Caco-2 (cell line): ENCODE data around the gene CRMP1. TPM values are rescaled to one million over a fixed set of nuclear protein-coding genes. Genes with fewer than 3 reads are reported as not detected.
"Not testable (repeated sequence)": the region's sequence is repeated elsewhere in the genome, so short reads cannot be mapped to it uniquely, and the experiment has no call there.

Source experiments
- BruUV-seq: library from RNA; stranded (reverse); fragments of 400-500 nt; replicated peaks from 2 replicates; lab custom pipeline; 2021; lab: Mats Ljungman, UMichigan
- CTCF ChIA-PET: fragments of 300-600 bp; sonication (Branson Sonifier 250); formaldehyde crosslinking; loops from one replicate; lab custom pipeline; 2022; ENCODE audit warnings: antibody characterized with exemption; lab: Charles Lee
- POLR2A ChIA-PET: fragments of 300-600 bp; sonication (Branson Sonifier 250); formaldehyde crosslinking; loops from one replicate; lab custom pipeline; 2022; ENCODE audit warnings: antibody characterized with exemption; lab: Charles Lee
- DNase-seq, 2 experiments: peaks; one replicate each; pipeline versions ENCODE4 v3.0.0 to v3.0.0-alpha.2; 2020 to 2022
- H3K27me3 ChIP-seq: replicated peaks from 2 replicates; pipeline ENCODE4 v1.6.0; 2011; ENCODE audit warnings: low read length; ENCODE audit not compliant: control insufficient read depth, insufficient read depth
- H3K36me3 ChIP-seq: 2 replicates; pipeline ENCODE4 v1.5.1; 2011; ENCODE audit warnings: low read length; ENCODE audit not compliant: control insufficient read depth, insufficient read depth
- H3K4me1 ChIP-seq: fragments of 250-450 bp; sonication (Bioruptor Pico); 2 replicates; pipeline ENCODE4 v1.5.1; 2020; ENCODE audit warnings: mild to moderate bottlenecking
- H3K4me3 ChIP-seq: 2 replicates; pipeline ENCODE4 v1.5.1; 2011; ENCODE audit warnings: low read depth, mild to moderate bottlenecking, control low read depth, low read length
- H3K9me3 ChIP-seq: fragments of 250-450 bp; sonication (Bioruptor Pico); 2 replicates; pipeline ENCODE4 v1.5.1; 2020; ENCODE audit warnings: mild to moderate bottlenecking, moderate library complexity
- H3K27ac Mint-ChIP-seq: one replicate; pipeline ENCODE4 v1.8.0; 2022; ENCODE audit warnings: mixed read lengths; ENCODE audit not compliant: unreplicated experiment
- H3K27me3 Mint-ChIP-seq: one replicate; pipeline ENCODE4 v1.8.0; 2022; ENCODE audit warnings: mixed read lengths; ENCODE audit not compliant: insufficient read depth, unreplicated experiment
- H3K36me3 Mint-ChIP-seq: one replicate; pipeline ENCODE4 v1.8.0; 2022; ENCODE audit warnings: mild to moderate bottlenecking, mixed read lengths; ENCODE audit not compliant: insufficient read depth, unreplicated experiment
- H3K4me1 Mint-ChIP-seq: one replicate; pipeline ENCODE4 v1.8.0; 2022; ENCODE audit warnings: low read depth, mixed read lengths; ENCODE audit not compliant: unreplicated experiment
- H3K4me3 Mint-ChIP-seq: one replicate; pipeline ENCODE4 v1.8.0; 2022; ENCODE audit warnings: mild to moderate bottlenecking, moderate library complexity, mixed read lengths; ENCODE audit not compliant: unreplicated experiment
- H3K9me3 Mint-ChIP-seq: one replicate; pipeline ENCODE4 v1.8.0; 2022; ENCODE audit warnings: mixed read lengths; ENCODE audit not compliant: unreplicated experiment
- CTCF ChIP-seq, 2 experiments: fragments of 200-600 bp in 1 of 2; IDR thresholded peaks; 1 replicate in 1 of 2; 2 replicates in 1 of 2; pipeline versions ENCODE4 v1.5.1 to v1.8.0; 2011 to 2022; ENCODE audit warnings: antibody characterized with exemption in 1 of 2, control low read depth in 1 of 2, inconsistent platforms in 1 of 2, low read depth in 1 of 2, low read length in 1 of 2, mild to moderate bottlenecking in 1 of 2, moderate library complexity in 1 of 2; ENCODE audit not compliant: insufficient read depth in 1 of 2, severe bottlenecking in 1 of 2, unreplicated experiment in 1 of 2
- intact Hi-C: fragments of 100-400 bp; cut with micrococcal nuclease; formaldehyde crosslinking; loops from one replicate; pipeline ENCODE4 v1.10.0; 2022; ENCODE audit not compliant: unreplicated experiment
- total RNA-seq: library from RNA; stranded (reverse); gene quantifications from 2 replicates; pipeline ENCODE4 v1.2.3, GENCODE V29; 2022

The CRMP1 gene
- total RNA-seq, 1 experiment from 2014 or later: not detected

- no peak for DNase-seq
- Histone ChIP-seq H3K36me3 (no peaks in the 10 kb centered on the region), H3K27me3 (no peaks in the 10 kb centered on the region), H3K4me1 (no peaks in the 10 kb centered on the region), H3K4me3 (no peak overlapping the region), H3K9me3 (no peaks in the 10 kb centered on the region)
- no peaks in the 10 kb centered on the region for H3K9me3 Mint-ChIP-seq
- H3K27ac Mint-ChIP-seq: no peak overlapping the region
- ChIA-PET POLR2A (no interaction called here), CTCF (no interaction called here)
- no peak for TF ChIP-seq CTCF (IDR thresholded peaks at IDR 0.05; ENCODE audit: insufficient read depth in 1 of 2, low read depth in 1 of 2, low read length in 1 of 2, severe bottlenecking in 1 of 2, unreplicated experiment in 1 of 2)
- H3K4me3 Mint-ChIP-seq: no peak overlapping the region
- no TSS peak for BruUV-seq
- intact Hi-C loops: no loop called here
- H3K27me3 Mint-ChIP-seq: peaks cover 12% of the 10 kb centered on the region
- no peaks in the 10 kb centered on the region for H3K4me1 Mint-ChIP-seq
- no peaks in the 10 kb centered on the region for H3K36me3 Mint-ChIP-seq
Measured at GRCh38 chr4:5863461-5864113, 29.3 kb downstream of the CRMP1 start.

- Histone ChIP-seq H3K9me3 (no peaks in the 10 kb centered on the region), H3K4me3 (no peak overlapping the region), H3K27me3 (no peaks in the 10 kb centered on the region), H3K4me1 (no peaks in the 10 kb centered on the region), H3K36me3 (no peaks in the 10 kb centered on the region)
- ChIA-PET CTCF (no interaction called here), POLR2A (no interaction called here)
- intact Hi-C loops: no loop called here
- no peak overlapping the region for H3K27ac Mint-ChIP-seq
- no peaks in the 10 kb centered on the region for H3K9me3 Mint-ChIP-seq
- H3K27me3 Mint-ChIP-seq: no peaks in the 10 kb centered on the region
- H3K4me3 Mint-ChIP-seq: no peak overlapping the region
- H3K4me1 Mint-ChIP-seq: no peaks in the 10 kb centered on the region
- no peak for DNase-seq
- BruUV-seq: no TSS peak
- H3K36me3 Mint-ChIP-seq: no peaks in the 10 kb centered on the region
- TF ChIP-seq CTCF (IDR thresholded peaks at IDR 0.05; ENCODE audit: insufficient read depth in 1 of 2, low read depth in 1 of 2, low read length in 1 of 2, severe bottlenecking in 1 of 2, unreplicated experiment in 1 of 2): no peak
Measured at GRCh38 chr4:5858020-5858769, 34.7 kb downstream of the CRMP1 start.

GRCh38 chr4:5857199-5857598 lies 35.7 kb downstream of the CRMP1 start:
- Mint-ChIP-seq H3K9me3 (no peaks in the 10 kb centered on the region), H3K27me3 (no peaks in the 10 kb centered on the region), H3K4me3 (no peak overlapping the region), H3K27ac (no peak overlapping the region), H3K36me3 (no peaks in the 10 kb centered on the region), H3K4me1 (no peaks in the 10 kb centered on the region)
- TF ChIP-seq CTCF (IDR thresholded peaks at IDR 0.05; ENCODE audit: insufficient read depth in 1 of 2, low read depth in 1 of 2, low read length in 1 of 2, severe bottlenecking in 1 of 2, unreplicated experiment in 1 of 2): no peak
- no peak for DNase-seq
- POLR2A ChIA-PET: no interaction called here
- no peaks in the 10 kb centered on the region for H3K27me3 ChIP-seq
- intact Hi-C loops: no loop called here
- no TSS peak for BruUV-seq
- no peaks in the 10 kb centered on the region for H3K9me3 ChIP-seq
- no peaks in the 10 kb centered on the region for H3K4me1 ChIP-seq
- no peak overlapping the region for H3K4me3 ChIP-seq
- CTCF ChIA-PET: no interaction called here
- no peaks in the 10 kb centered on the region for H3K36me3 ChIP-seq

GRCh38 chr4:5856362-5856761 lies 36.5 kb downstream of the CRMP1 start:
- H3K4me1 Mint-ChIP-seq, H3K9me3 ChIP-seq, BruUV-seq, intact Hi-C loops, CTCF ChIA-PET, H3K36me3 Mint-ChIP-seq, H3K9me3 Mint-ChIP-seq, DNase-seq, H3K4me3 Mint-ChIP-seq, H3K27me3 ChIP-seq, H3K4me1 ChIP-seq, POLR2A ChIA-PET, H3K27me3 Mint-ChIP-seq, H3K36me3 ChIP-seq, H3K4me3 ChIP-seq, H3K27ac Mint-ChIP-seq: not testable (repeated sequence)
